Fibroblast of lung (primary cell): ENCODE results near the gene CBFA2T2. TPM values are rescaled to one million over a fixed set of nuclear protein-coding genes. Genes with fewer than 3 reads are reported as not detected.

Experiments used
- DNase-seq, 2 donors: peaks; one replicate each; pipeline versions ENCODE4 v3.0.0 to v3.0.0-alpha.2; 2010; ENCODE audit warnings: low read depth in 2 of 2
- H2AFZ ChIP-seq: 2 replicates; pipeline ENCODE4 v1.5.1; 2012; ENCODE audit warnings: low read length, control low read depth, inconsistent platforms
- H3K27ac ChIP-seq: 2 replicates; pipeline ENCODE4 v1.5.1; 2011; ENCODE audit warnings: low read length, control low read depth; ENCODE audit not compliant: insufficient read depth
- H3K27me3 ChIP-seq: 2 replicates; pipeline ENCODE4 v1.5.1; 2011; ENCODE audit warnings: mild to moderate bottlenecking, low read length; ENCODE audit not compliant: control insufficient read depth, insufficient read depth
- H3K36me3 ChIP-seq: 2 replicates; pipeline ENCODE4 v1.5.1; 2011; ENCODE audit warnings: low read length; ENCODE audit not compliant: control insufficient read depth, insufficient read depth
- H3K4me1 ChIP-seq: 2 replicates; pipeline ENCODE4 v1.5.1; 2011; ENCODE audit warnings: low read length; ENCODE audit not compliant: control insufficient read depth, insufficient read depth; ENCODE audit errors: extremely low read depth
- H3K4me2 ChIP-seq: 2 replicates; pipeline ENCODE4 v1.5.1; 2011; ENCODE audit warnings: low read length, control low read depth; ENCODE audit not compliant: insufficient read depth; ENCODE audit errors: extremely low read depth
- H3K4me3 ChIP-seq, 4 experiments: fragments of 200-600 bp in 1 of 4; sonication (generic) in 1 of 4; replicated peaks in 1 of 4; 2 replicates each; pipeline ENCODE4 v1.5.1; 2011 to 2016; ENCODE audit warnings: low read length in 4 of 4, low read depth in 3 of 4, mild to moderate bottlenecking in 3 of 4, control low read depth in 2 of 4, inconsistent platforms in 1 of 4, mixed read lengths in 1 of 4; ENCODE audit not compliant: insufficient read depth in 1 of 4; ENCODE audit errors: control extremely low read depth in 1 of 4
- H3K79me2 ChIP-seq: 2 replicates; pipeline ENCODE4 v1.5.1; 2012; ENCODE audit warnings: mild to moderate bottlenecking, low read length, inconsistent platforms; ENCODE audit not compliant: control insufficient read depth, insufficient read depth
- H3K9ac ChIP-seq: 2 replicates; pipeline ENCODE4 v1.5.1; 2011; ENCODE audit warnings: mild to moderate bottlenecking, low read length, control low read depth; ENCODE audit not compliant: insufficient read depth
- H3K9me3 ChIP-seq: 2 replicates; pipeline ENCODE4 v1.5.1; 2012; ENCODE audit warnings: low read depth, low read length; ENCODE audit not compliant: control insufficient read depth, insufficient read depth
- H4K20me1 ChIP-seq: 2 replicates; pipeline ENCODE4 v1.5.1; 2011; ENCODE audit warnings: low read length; ENCODE audit not compliant: control insufficient read depth, insufficient read depth; ENCODE audit errors: extremely low read depth
- EZH2 ChIP-seq: IDR thresholded peaks from 2 replicates; pipeline ENCODE4 v1.5.1; 2012; ENCODE audit warnings: low read length, control low read depth, mild to moderate bottlenecking; ENCODE audit errors: missing control alignments
- polyA plus RNA-seq, 2 donors: library from polyadenylated mRNA; depleted of rRNA in 1 of 2; stranded (reverse) in 1 of 2; unstranded in 1 of 2; fragments of >200 nt; gene quantifications; 2 replicates each; pipeline ENCODE4 v1.2.1, GENCODE V29; 2011 to 2012; ENCODE audit warnings: missing spikeins in 1 of 2
- total RNA-seq: library from RNA; depleted of rRNA; stranded (reverse); fragments of >200 nt; gene quantifications from 2 replicates; pipeline ENCODE4 v1.2.1, GENCODE V29; 2014
- TF ChIP-seq, protein P1 (sequence below), 2 donors: IDR thresholded peaks in 1 of 2; conservative IDR thresholded peaks in 1 of 2; 1 replicate in 1 of 2; 2 replicates in 1 of 2; pipeline ENCODE4 v1.5.1; 2011 to 2012; ENCODE audit warnings: low read length in 2 of 2, control low read depth in 1 of 2, inconsistent platforms in 1 of 2, low read depth in 1 of 2, mild to moderate bottlenecking in 1 of 2

CBFA2T2 gene
- total and polyA plus RNA-seq, 2 donors (not counting 1 experiment from before 2014, with no cell fraction given) = 5.6 to 7.3 TPM

- H3K27ac ChIP-seq = no peak overlapping the region
- no peak for TF ChIP-seq EZH2
- TF ChIP-seq, protein P1, sequence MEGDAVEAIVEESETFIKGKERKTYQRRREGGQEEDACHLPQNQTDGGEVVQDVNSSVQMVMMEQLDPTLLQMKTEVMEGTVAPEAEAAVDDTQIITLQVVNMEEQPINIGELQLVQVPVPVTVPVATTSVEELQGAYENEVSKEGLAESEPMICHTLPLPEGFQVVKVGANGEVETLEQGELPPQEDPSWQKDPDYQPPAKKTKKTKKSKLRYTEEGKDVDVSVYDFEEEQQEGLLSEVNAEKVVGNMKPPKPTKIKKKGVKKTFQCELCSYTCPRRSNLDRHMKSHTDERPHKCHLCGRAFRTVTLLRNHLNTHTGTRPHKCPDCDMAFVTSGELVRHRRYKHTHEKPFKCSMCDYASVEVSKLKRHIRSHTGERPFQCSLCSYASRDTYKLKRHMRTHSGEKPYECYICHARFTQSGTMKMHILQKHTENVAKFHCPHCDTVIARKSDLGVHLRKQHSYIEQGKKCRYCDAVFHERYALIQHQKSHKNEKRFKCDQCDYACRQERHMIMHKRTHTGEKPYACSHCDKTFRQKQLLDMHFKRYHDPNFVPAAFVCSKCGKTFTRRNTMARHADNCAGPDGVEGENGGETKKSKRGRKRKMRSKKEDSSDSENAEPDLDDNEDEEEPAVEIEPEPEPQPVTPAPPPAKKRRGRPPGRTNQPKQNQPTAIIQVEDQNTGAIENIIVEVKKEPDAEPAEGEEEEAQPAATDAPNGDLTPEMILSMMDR (conservative IDR thresholded peaks at IDR 0.05 in 1 of 2, IDR thresholded peaks at IDR 0.05 in 1 of 2; ENCODE audit: low read depth in 1 of 2, low read length in 2 of 2) = no peak
Observed at GRCh38 chr20:33693289-33693688, 203.4 kb downstream of the CBFA2T2 start.

DNA sequence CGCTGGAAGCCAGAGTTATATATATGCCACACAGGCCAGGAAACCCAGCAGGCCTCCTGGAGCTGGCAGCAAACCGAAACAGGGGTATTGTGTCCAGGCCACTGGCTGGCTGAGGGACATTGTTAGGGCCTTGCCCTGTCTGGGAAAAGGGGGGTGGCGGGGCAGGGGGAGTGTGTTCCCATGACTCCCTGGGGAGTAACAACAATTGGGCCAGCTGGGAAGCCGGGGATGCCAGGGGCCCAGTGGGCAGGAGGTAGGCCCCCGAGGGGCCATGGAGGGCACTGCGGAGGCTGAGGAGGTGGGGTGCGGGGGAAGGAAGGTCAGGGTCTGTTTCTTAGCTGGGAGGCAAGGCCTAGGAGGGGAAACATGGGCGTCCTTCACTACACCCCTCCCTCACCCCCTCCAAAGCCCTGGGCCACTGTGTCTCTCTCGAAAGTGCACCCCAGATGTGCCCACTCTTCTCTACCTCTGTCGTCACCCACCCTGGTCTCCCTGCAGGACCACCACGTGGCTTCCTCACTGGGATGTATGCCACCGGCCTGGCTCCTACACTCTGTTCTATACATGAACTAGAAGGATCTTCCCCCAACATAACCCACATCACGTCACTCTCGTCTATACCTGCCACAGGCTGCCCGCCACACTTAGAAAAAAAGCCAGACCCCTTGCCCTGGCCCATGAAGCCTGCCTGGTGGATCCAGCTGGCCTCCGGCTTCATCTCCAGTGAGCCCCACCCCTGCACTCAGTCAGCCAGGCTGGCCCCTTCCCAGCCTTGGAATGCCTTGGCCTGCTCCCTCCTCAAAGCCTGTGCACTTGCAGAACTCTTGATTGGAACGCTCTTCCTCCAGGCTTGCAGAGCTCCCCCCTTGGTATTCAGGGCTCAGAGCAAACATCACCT, 204.1 kb downstream of the CBFA2T2 start:
- H2AFZ ChIP-seq = no peak overlapping the region
- H3K4me2 ChIP-seq = no peak overlapping the region
- H3K4me3 ChIP-seq = no peak overlapping the region
- H3K9ac ChIP-seq = no peak overlapping the region
- H3K36me3 ChIP-seq = no peaks in the 10 kb centered on the region
- no peaks in the 10 kb centered on the region for H3K4me1 ChIP-seq
- no peaks in the 10 kb centered on the region for H4K20me1 ChIP-seq
- H3K79me2 ChIP-seq = no peaks in the 10 kb centered on the region
- no peak for DNase-seq
- no peaks in the 10 kb centered on the region for H3K27me3 ChIP-seq
- no peaks in the 10 kb centered on the region for H3K9me3 ChIP-seq
- TF ChIP-seq, protein P1 (conservative IDR thresholded peaks at IDR 0.05 in 1 of 2, IDR thresholded peaks at IDR 0.05 in 1 of 2; ENCODE audit: low read depth in 1 of 2, low read length in 2 of 2) = no peak
- no peak overlapping the region for H3K27ac ChIP-seq

More at GRCh38 chr20:33693289-33693688, 203.4 kb downstream of the CBFA2T2 start:
- H2AFZ ChIP-seq = no peak overlapping the region
- H3K4me1 ChIP-seq = no peaks in the 10 kb centered on the region
- no peaks in the 10 kb centered on the region for H3K36me3 ChIP-seq
- no peak overlapping the region for H3K9ac ChIP-seq
- no peaks in the 10 kb centered on the region for H4K20me1 ChIP-seq
- no peak overlapping the region for H3K4me2 ChIP-seq
- H3K4me3 ChIP-seq = no peak overlapping the region
- no peak for DNase-seq
- H3K27me3 ChIP-seq = no peaks in the 10 kb centered on the region
- H3K79me2 ChIP-seq = no peaks in the 10 kb centered on the region
- H3K9me3 ChIP-seq = no peaks in the 10 kb centered on the region

DNA sequence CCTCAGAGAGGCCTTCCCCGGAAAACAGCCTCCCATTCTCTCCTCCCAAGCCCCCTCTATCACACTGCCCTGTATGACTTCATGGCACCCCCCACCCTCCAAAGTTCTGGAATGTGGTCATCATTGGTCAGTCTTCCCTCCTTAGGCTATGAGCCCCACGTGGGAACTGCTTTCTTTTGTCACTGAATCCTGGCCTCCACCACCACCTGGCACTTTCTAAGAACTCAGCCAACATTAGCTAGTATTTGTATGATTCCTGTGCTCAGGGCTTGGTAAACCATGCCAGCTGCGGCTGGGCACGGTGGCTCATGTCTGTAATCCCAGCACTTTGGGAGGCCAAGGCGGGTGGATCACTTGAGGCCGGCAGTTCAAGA, 204.7 kb downstream of the CBFA2T2 start:
- H3K9ac ChIP-seq = no peak overlapping the region
- no peak for DNase-seq
- H2AFZ ChIP-seq = no peak overlapping the region
- no peaks in the 10 kb centered on the region for H3K27me3 ChIP-seq
- H3K9me3 ChIP-seq = no peaks in the 10 kb centered on the region
- no peaks in the 10 kb centered on the region for H4K20me1 ChIP-seq
- H3K4me3 ChIP-seq = no peak overlapping the region
- no peaks in the 10 kb centered on the region for H3K36me3 ChIP-seq
- H3K79me2 ChIP-seq = no peaks in the 10 kb centered on the region
- no peak overlapping the region for H3K4me2 ChIP-seq
- no peak for TF ChIP-seq EZH2
- TF ChIP-seq, protein P1 (conservative IDR thresholded peaks at IDR 0.05 in 1 of 2, IDR thresholded peaks at IDR 0.05 in 1 of 2; ENCODE audit: low read depth in 1 of 2, low read length in 2 of 2) = no peak
- no peak overlapping the region for H3K27ac ChIP-seq
- H3K4me1 ChIP-seq = no peaks in the 10 kb centered on the region
